Esophagus muscularis mucosa (tissue), 4 donors: ENCODE measurements around the gene MBOAT2.
"Not testable (repeated sequence)": the region's sequence is repeated elsewhere in the genome, so short reads cannot be mapped to it uniquely, and the experiment has no call there.

Source experiments
- EP300 ChIP-seq: sonication (generic); formaldehyde crosslinking; IDR thresholded peaks from one replicate; pipeline ENCODE4 v1.6.1; 2017; ENCODE audit warnings: antibody characterized with exemption
- POLR2A ChIP-seq: fragments of 450-650 bp; IDR thresholded peaks from one replicate; pipeline ENCODE4 v1.6.1; 2017; ENCODE audit warnings: antibody characterized with exemption, moderate library complexity, mild to moderate bottlenecking, low read depth
- POLR2AphosphoS5 ChIP-seq, 2 donors: sonication (generic); formaldehyde crosslinking; IDR thresholded peaks; one replicate each; pipeline ENCODE4 v1.6.1; 2017; ENCODE audit warnings: antibody characterized with exemption in 2 of 2
- TF ChIP-seq, protein P1 (sequence below), 3 experiments: fragments of 200-600 bp in 2 of 3; fragments of 450-650 bp in 1 of 3; sonication (generic) in 2 of 3; IDR thresholded peaks; one replicate each; pipeline ENCODE4 v1.5.1; 2017 to 2019; ENCODE audit warnings: antibody characterized with exemption in 3 of 3, mild to moderate bottlenecking in 2 of 3, moderate library complexity in 1 of 3

DNA sequence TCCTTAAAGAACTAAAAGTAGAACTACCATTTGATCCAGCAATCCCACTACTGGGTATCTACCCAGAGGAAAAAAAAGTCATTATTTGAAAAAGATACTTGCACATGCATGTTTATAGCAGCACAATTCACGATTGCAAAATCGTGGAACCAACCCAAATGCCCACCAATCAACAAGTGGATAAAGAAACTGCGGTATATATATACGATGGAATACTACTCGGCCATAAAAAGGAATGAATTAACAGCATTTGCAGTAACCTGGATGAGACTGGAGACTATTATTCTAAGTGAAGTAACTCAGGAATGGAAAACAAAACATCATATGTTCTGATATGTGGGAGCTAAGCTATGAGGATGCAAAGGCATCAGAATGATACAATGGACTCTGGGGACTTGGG is 89.7 kb downstream of the MBOAT2 start:
- not testable (repeated sequence) for TF ChIP-seq POLR2A; POLR2AphosphoS5 (IDR thresholded peaks at IDR 0.05); EP300
- TF ChIP-seq, protein P1, sequence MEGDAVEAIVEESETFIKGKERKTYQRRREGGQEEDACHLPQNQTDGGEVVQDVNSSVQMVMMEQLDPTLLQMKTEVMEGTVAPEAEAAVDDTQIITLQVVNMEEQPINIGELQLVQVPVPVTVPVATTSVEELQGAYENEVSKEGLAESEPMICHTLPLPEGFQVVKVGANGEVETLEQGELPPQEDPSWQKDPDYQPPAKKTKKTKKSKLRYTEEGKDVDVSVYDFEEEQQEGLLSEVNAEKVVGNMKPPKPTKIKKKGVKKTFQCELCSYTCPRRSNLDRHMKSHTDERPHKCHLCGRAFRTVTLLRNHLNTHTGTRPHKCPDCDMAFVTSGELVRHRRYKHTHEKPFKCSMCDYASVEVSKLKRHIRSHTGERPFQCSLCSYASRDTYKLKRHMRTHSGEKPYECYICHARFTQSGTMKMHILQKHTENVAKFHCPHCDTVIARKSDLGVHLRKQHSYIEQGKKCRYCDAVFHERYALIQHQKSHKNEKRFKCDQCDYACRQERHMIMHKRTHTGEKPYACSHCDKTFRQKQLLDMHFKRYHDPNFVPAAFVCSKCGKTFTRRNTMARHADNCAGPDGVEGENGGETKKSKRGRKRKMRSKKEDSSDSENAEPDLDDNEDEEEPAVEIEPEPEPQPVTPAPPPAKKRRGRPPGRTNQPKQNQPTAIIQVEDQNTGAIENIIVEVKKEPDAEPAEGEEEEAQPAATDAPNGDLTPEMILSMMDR (IDR thresholded peaks at IDR 0.05) = not testable (repeated sequence)
